ENCODE results near the gene FNDC10.

- peak; percentile 53; the same call in 1 of the 2 replicates for TF ChIP-seq POLR2AphosphoS5 (IDR thresholded peaks at IDR 0.05; ENCODE audit: low read depth, low read length)
- peak; percentile 39 for TF ChIP-seq POLR2A (IDR thresholded peaks at IDR 0.05; ENCODE audit: low read depth, low read length)
Observed at GRCh38 chr1:1564268-1564667, 35.7 kb downstream of the FNDC10 start.
